Endometrial microvascular endothelial cells (primary cell): ENCODE measurements around the gene PTPRD. TPM values are rescaled to one million over a fixed set of nuclear protein-coding genes. Genes with fewer than 3 reads are reported as not detected.

Experiments
- in situ Hi-C: cut with HindIII; loops from 2 replicates; pipeline ENCODE4 v1.10.0; 2017; ENCODE audit warnings: low sequenced_read_pairs, low pct_unique_long_range_greater_than_20kb; ENCODE audit errors: inconsistent ontology term
- total RNA-seq: library from RNA; depleted of rRNA; stranded (reverse); fragments of >200 nt; gene quantifications from one replicate; pipeline ENCODE4 v1.2.3, GENCODE V29; 2015; ENCODE audit errors: inconsistent ontology term

Gene PTPRD
- total RNA-seq, 1 donor from 2014 or later: under 0.01 TPM

GRCh38 chr9:10331157-10331556 lies 281.6 kb downstream of the PTPRD start:
- in situ Hi-C loops: no loop called here

GRCh38 chr9:10282084-10282483 lies 330.7 kb downstream of the PTPRD start:
- in situ Hi-C loops: no loop called here

GRCh38 chr9:10274988-10275387 lies 337.8 kb downstream of the PTPRD start:
- in situ Hi-C loops: no loop called here

GRCh38 chr9:10274175-10274574 lies 338.6 kb downstream of the PTPRD start:
- in situ Hi-C loops: no loop called here

- in situ Hi-C loops: no loop called here
Measured at GRCh38 chr9:10272830-10273229, 340.0 kb downstream of the PTPRD start.

GRCh38 chr9:10268531-10269485 lies 344.0 kb downstream of the PTPRD start:
- in situ Hi-C loops: no loop called here

- in situ Hi-C loops: no loop called here
Measured at GRCh38 chr9:10265153-10265631, 347.6 kb downstream of the PTPRD start.

GRCh38 chr9:10260501-10260900 lies 352.3 kb downstream of the PTPRD start:
- in situ Hi-C loops: no loop called here

- in situ Hi-C loops: no loop called here
Measured at GRCh38 chr9:10259668-10260067, 353.1 kb downstream of the PTPRD start.

GRCh38 chr9:10255758-10256157 lies 357.0 kb downstream of the PTPRD start:
- in situ Hi-C loops: no loop called here

- in situ Hi-C loops: no loop called here
Measured at GRCh38 chr9:10254338-10254737, 358.5 kb downstream of the PTPRD start.

- in situ Hi-C loops: no loop called here
Measured at GRCh38 chr9:10253341-10253740, 359.5 kb downstream of the PTPRD start.

GRCh38 chr9:10252174-10252573 lies 360.6 kb downstream of the PTPRD start:
- in situ Hi-C loops: no loop called here

GRCh38 chr9:10251490-10251889 lies 361.3 kb downstream of the PTPRD start:
- in situ Hi-C loops: no loop called here

GRCh38 chr9:10250219-10250618 lies 362.6 kb downstream of the PTPRD start:
- in situ Hi-C loops: no loop called here

GRCh38 chr9:10248890-10249289 lies 363.9 kb downstream of the PTPRD start:
- in situ Hi-C loops: no loop called here

GRCh38 chr9:10242255-10242654 lies 370.5 kb downstream of the PTPRD start:
- in situ Hi-C loops: no loop called here

GRCh38 chr9:10238087-10238486 lies 374.7 kb downstream of the PTPRD start:
- in situ Hi-C loops: no loop called here

GRCh38 chr9:10237584-10237983 lies 375.2 kb downstream of the PTPRD start:
- in situ Hi-C loops: no loop called here

- in situ Hi-C loops: no loop called here
Measured at GRCh38 chr9:10236161-10236560, 376.6 kb downstream of the PTPRD start.
